IMR-90 (cell line): ENCODE data around the gene TNP1. TPM values are rescaled to one million over a fixed set of nuclear protein-coding genes. Genes with fewer than 3 reads are reported as not detected.

ENCODE experiments used
- ATAC-seq: fragments of 200-7000 bp; cut with Tn5 transposase; 2 replicates; pipeline ENCODE4 v1.9.1; 2020; ENCODE audit warnings: low read depth, mild to moderate bottlenecking, moderate library complexity
- BruUV-seq: library from RNA; stranded (reverse); fragments of 400-500 nt; replicated peaks from 2 replicates; lab custom pipeline; 2021; lab: Mats Ljungman, UMichigan
- CTCF ChIA-PET: fragments of 300-600 bp; formaldehyde crosslinking; extraction: SDS; loops from one replicate; lab custom pipeline; 2021; ENCODE audit warnings: antibody characterized with exemption; lab: Yijun Ruan, JAX
- POLR2A ChIA-PET: fragments of 300-600 bp; sonication (Branson Sonifier 250); formaldehyde crosslinking; loops from one replicate; lab custom pipeline; 2022; ENCODE audit warnings: antibody characterized with exemption; ENCODE audit not compliant: unreplicated experiment; lab: Charles Lee
- DNase-seq: peaks from one replicate; pipeline ENCODE4 v3.0.0; 2013
- H2AFZ ChIP-seq: replicated peaks from 2 replicates; pipeline ENCODE3; 2013; ENCODE audit warnings: low read length, mild to moderate bottlenecking; ENCODE audit not compliant: poor library complexity
- H2AK5ac ChIP-seq: 2 replicates; pipeline ENCODE4 v1.6.1; 2013; ENCODE audit warnings: low read depth, low read length, inconsistent platforms
- H2AK9ac ChIP-seq: replicated peaks from 2 replicates; pipeline ENCODE3; 2013; ENCODE audit warnings: mild to moderate bottlenecking, low read depth, low read length, moderate library complexity; ENCODE audit not compliant: poor library complexity
- H2BK120ac ChIP-seq: 2 replicates; pipeline ENCODE4 v1.6.1; 2013; ENCODE audit warnings: low read depth, low read length, inconsistent platforms
- H2BK15ac ChIP-seq: 3 replicates; pipeline ENCODE4 v1.6.1; 2013; ENCODE audit warnings: low read depth, low read length, inconsistent platforms
- H2BK20ac ChIP-seq: 2 replicates; pipeline ENCODE4 v1.6.1; 2013; ENCODE audit warnings: low read depth, mild to moderate bottlenecking, inconsistent platforms, low read length, moderate library complexity
- H2BK5ac ChIP-seq: 2 replicates; pipeline ENCODE4 v1.6.1; 2013; ENCODE audit warnings: mild to moderate bottlenecking, low read depth, low read length, inconsistent platforms; ENCODE audit not compliant: poor library complexity, severe bottlenecking
- H3K14ac ChIP-seq: replicated peaks from 2 replicates; pipeline ENCODE4 v1.6.1; 2013; ENCODE audit warnings: low read depth, low read length, inconsistent platforms
- H3K18ac ChIP-seq: 2 replicates; pipeline ENCODE4 v1.6.1; 2013; ENCODE audit warnings: low read depth, low read length, control low read depth
- H3K23ac ChIP-seq: 2 replicates; pipeline ENCODE4 v1.6.1; 2013; ENCODE audit warnings: low read depth, low read length, inconsistent platforms
- H3K27ac ChIP-seq: 2 replicates; pipeline ENCODE4 v1.5.1; 2013; ENCODE audit warnings: mild to moderate bottlenecking, control low read depth, low read length; ENCODE audit not compliant: insufficient read depth
- H3K27me3 ChIP-seq: 2 replicates; pipeline ENCODE4 v1.6.1; 2013; ENCODE audit warnings: low read length; ENCODE audit not compliant: control insufficient read depth, insufficient read depth
- H3K36me3 ChIP-seq: 2 replicates; pipeline ENCODE4 v1.6.1; 2013; ENCODE audit warnings: low read length, mixed read lengths; ENCODE audit not compliant: control insufficient read depth, insufficient read depth
- H3K4ac ChIP-seq: 2 replicates; pipeline ENCODE4 v1.6.1; 2013; ENCODE audit warnings: low read depth, low read length, inconsistent platforms
- H3K4me1 ChIP-seq: 2 replicates; pipeline ENCODE4 v1.6.1; 2013; ENCODE audit warnings: low read length, mixed read lengths; ENCODE audit not compliant: control insufficient read depth, insufficient read depth
- H3K4me2 ChIP-seq: 2 replicates; pipeline ENCODE4 v1.6.1; 2013; ENCODE audit warnings: low read depth, mild to moderate bottlenecking, control low read depth, low read length, moderate library complexity
- H3K4me3 ChIP-seq: 2 replicates; pipeline ENCODE4 v1.5.1; 2013; ENCODE audit warnings: low read depth, mild to moderate bottlenecking, control low read depth, low read length, moderate library complexity; ENCODE audit not compliant: insufficient read depth
- H3K56ac ChIP-seq: 2 replicates; pipeline ENCODE4 v1.6.1; 2013; ENCODE audit warnings: low read length, inconsistent platforms; ENCODE audit not compliant: insufficient read depth; ENCODE audit errors: extremely low read depth
- H3K79me1 ChIP-seq, 2 experiments: 2 replicates each; pipeline ENCODE4 v1.6.1; 2013; ENCODE audit warnings: low read length in 2 of 2, inconsistent platforms in 1 of 2, low read depth in 1 of 2
- H3K9ac ChIP-seq: 2 replicates; pipeline ENCODE4 v1.6.1; 2013; ENCODE audit warnings: low read depth, low read length, control low read depth
- H3K9me1 ChIP-seq: 2 replicates; pipeline ENCODE4 v1.6.1; 2013; ENCODE audit warnings: low read length, inconsistent platforms; ENCODE audit not compliant: insufficient read depth
- H3K9me3 ChIP-seq: 2 replicates; pipeline ENCODE4 v1.6.1; 2013; ENCODE audit warnings: low read length; ENCODE audit not compliant: control insufficient read depth, insufficient read depth
- H4K20me1 ChIP-seq: 2 replicates; pipeline ENCODE4 v1.6.1; 2013; ENCODE audit warnings: low read length, inconsistent platforms; ENCODE audit not compliant: insufficient read depth
- H4K5ac ChIP-seq: 2 replicates; pipeline ENCODE4 v1.6.1; 2013; ENCODE audit warnings: mild to moderate bottlenecking, low read depth, low read length, control low read depth
- H4K8ac ChIP-seq, 2 experiments: 2 replicates each; pipeline ENCODE4 v1.6.1; 2013; ENCODE audit warnings: low read depth in 2 of 2, low read length in 2 of 2, control low read depth in 1 of 2, inconsistent platforms in 1 of 2
- H4K91ac ChIP-seq: 2 replicates; pipeline ENCODE4 v1.6.1; 2013; ENCODE audit warnings: low read depth, low read length, inconsistent platforms; ENCODE audit not compliant: insufficient read depth
- BHLHE40 ChIP-seq: fragments of 150-350 bp; IDR thresholded peaks from 2 replicates; pipeline ENCODE4 v1.6.1; 2016; ENCODE audit warnings: mild to moderate bottlenecking, low read depth, low read length
- CEBPB ChIP-seq: IDR thresholded peaks from 2 replicates; pipeline ENCODE4 v1.6.1; 2012; ENCODE audit warnings: low read depth, low read length, improper control_type of control experiment
- CHD1 ChIP-seq: IDR thresholded peaks from 2 replicates; pipeline ENCODE4 v1.6.1; 2012; ENCODE audit warnings: low read depth, low read length, improper control_type of control experiment
- FOS ChIP-seq: fragments of 150-350 bp; IDR thresholded peaks from 2 replicates; pipeline ENCODE4 v1.6.1; 2016; ENCODE audit warnings: low read depth, low read length
- MAFK ChIP-seq: IDR thresholded peaks from 2 replicates; pipeline ENCODE4 v1.6.1; 2012; ENCODE audit warnings: low read depth, low read length, improper control_type of control experiment
- MAZ ChIP-seq: IDR thresholded peaks from 2 replicates; pipeline ENCODE4 v1.6.1; 2012; ENCODE audit warnings: low read depth, mild to moderate bottlenecking, low read length, improper control_type of control experiment, moderate library complexity, borderline replicate concordance
- MXI1 ChIP-seq: IDR thresholded peaks from 2 replicates; pipeline ENCODE4 v1.6.1; 2012; ENCODE audit warnings: low read depth, mild to moderate bottlenecking, low read length, moderate library complexity, borderline replicate concordance
- NFE2L2 ChIP-seq: fragments of 150-350 bp; IDR thresholded peaks from 2 replicates; pipeline ENCODE4 v1.6.1; 2016; ENCODE audit warnings: low read depth, mild to moderate bottlenecking, low read length
- POLR2A ChIP-seq: IDR thresholded peaks from 2 replicates; pipeline ENCODE4 v1.6.1; 2012; ENCODE audit warnings: mild to moderate bottlenecking, low read depth, low read length
- RAD21 ChIP-seq: IDR thresholded peaks from 2 replicates; pipeline ENCODE4 v1.6.1; 2012; ENCODE audit warnings: low read length, improper control_type of control experiment
- RCOR1 ChIP-seq: IDR thresholded peaks from 2 replicates; pipeline ENCODE4 v1.6.1; 2012; ENCODE audit warnings: mild to moderate bottlenecking, low read length, improper control_type of control experiment; ENCODE audit not compliant: insufficient replicate concordance
- RFX5 ChIP-seq: IDR thresholded peaks from 2 replicates; pipeline ENCODE4 v1.8.0; 2012; ENCODE audit warnings: low read depth, mild to moderate bottlenecking, low read length, moderate library complexity
- SMC3 ChIP-seq: fragments of 150-350 bp; IDR thresholded peaks from 2 replicates; pipeline ENCODE4 v1.6.1; 2016; ENCODE audit warnings: low read depth, mild to moderate bottlenecking, antibody characterized with exemption, low read length, moderate library complexity
- WGBS, 2 experiments: methylation state at CpG; one replicate each; pipeline versions ENCODE4 v1.1.5 to v1.1.7; 2013; ENCODE audit warnings: missing lambda C conversion rate in 2 of 2; ENCODE audit not compliant: insufficient read length in 1 of 2; ENCODE audit errors: extremely low coverage in 2 of 2; 5-methylcytosine and 5-hydroxymethylcytosine counted together
- dilution Hi-C: fragments of 300-500 bp; cut with HindIII; formaldehyde crosslinking; loops from one replicate; pipeline ENCODE4 v1.14.3; 2018; ENCODE audit warnings: low sequenced_read_pairs; ENCODE audit not compliant: unreplicated experiment
- in situ Hi-C: fragments of 300-500 bp; cut with MboI; formaldehyde crosslinking; loops from 3 replicates; pipeline ENCODE4 v1.14.3; 2019; ENCODE audit warnings: low sequenced_read_pairs, inconsistent platforms, mixed read lengths
- intact Hi-C: fragments of 100-400 bp; cut with micrococcal nuclease; formaldehyde crosslinking; loops from 2 replicates; pipeline ENCODE4 v1.10.0; 2022
- polyA plus RNA-seq, 3 experiments: library from polyadenylated mRNA; depleted of rRNA; stranded (reverse); fragments of >200 nt; gene quantifications; 2 replicates each; pipeline ENCODE4 v1.2.3, GENCODE V29; 2012; ENCODE audit warnings: low replicate concordance in 1 of 3
- total RNA-seq: library from RNA; depleted of rRNA; stranded (reverse); fragments of >200 nt; gene quantifications from 2 replicates; pipeline ENCODE4 v1.2.3, GENCODE V29; 2012
- TF ChIP-seq, protein P1 (sequence below): fragments of 150-350 bp; IDR thresholded peaks from 2 replicates; pipeline ENCODE4 v1.6.1; 2016; ENCODE audit warnings: low read depth, mild to moderate bottlenecking, low read length, moderate library complexity, borderline replicate concordance
- TF ChIP-seq, protein P2 (sequence below): fragments of 150-350 bp; IDR thresholded peaks from 2 replicates; pipeline ENCODE4 v1.6.1; 2017; ENCODE audit warnings: mild to moderate bottlenecking, antibody characterized with exemption, low read length, low read depth
- TF ChIP-seq, protein P3 (sequence below): conservative IDR thresholded peaks from 2 replicates; pipeline ENCODE4 v1.5.1; 2012; ENCODE audit warnings: mild to moderate bottlenecking, low read depth, low read length, improper control_type of control experiment

Gene TNP1
- total and polyA plus RNA-seq, 2 of the 4 experiments (the other 2 are of a cell fraction), result not detected

DNA sequence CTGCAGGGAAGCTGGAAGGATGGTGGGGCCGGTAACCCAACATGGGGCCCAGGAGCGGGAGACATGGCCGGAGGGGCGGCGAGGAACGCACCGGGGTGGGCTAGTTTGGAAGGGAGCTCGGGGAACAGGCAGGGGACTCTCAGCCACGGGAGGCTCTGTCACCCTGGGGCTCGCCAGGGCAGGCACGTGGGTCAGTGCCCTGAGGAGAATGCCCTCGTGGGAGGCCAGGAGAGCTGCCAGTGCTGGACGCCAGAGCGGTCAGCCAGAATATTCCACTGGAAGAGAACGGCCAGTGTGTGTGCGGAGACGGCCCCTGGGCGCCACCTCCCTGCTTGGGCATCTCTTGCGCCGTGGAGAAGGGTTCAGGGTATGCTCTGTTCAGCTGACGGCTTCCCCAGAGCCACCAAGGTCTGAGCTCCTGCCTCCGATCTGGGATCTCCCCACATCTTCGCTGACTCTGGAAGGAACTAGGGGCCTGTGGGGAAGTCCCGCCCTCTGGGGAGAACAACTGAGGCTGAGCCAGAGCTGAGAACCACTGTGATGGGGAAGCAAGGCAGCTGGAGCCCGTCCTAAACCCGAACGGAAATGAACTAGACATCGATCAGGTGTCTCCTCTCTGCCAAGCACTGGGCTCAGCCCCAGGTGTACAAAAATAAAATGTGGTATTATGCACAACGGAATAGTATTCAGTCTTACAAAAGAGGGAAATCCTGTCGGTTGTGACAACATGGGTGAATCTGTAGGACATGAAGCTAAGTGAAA is 49.3 kb downstream of the TNP1 start:
- dilution Hi-C loops, result no loop called here
- CTCF ChIA-PET, result no interaction called here
- H3K23ac ChIP-seq, result no peak overlapping the region
- H3K4me3 ChIP-seq, result no peak overlapping the region
- no peak overlapping the region for H3K27ac ChIP-seq
- H3K4me2 ChIP-seq, result no peak overlapping the region
- no peak overlapping the region for H3K14ac ChIP-seq
- H2BK20ac ChIP-seq, result no peak overlapping the region
- WGBS, 2 experiments, result 87% methylated on average over 12 of the region's 30 CpGs; no CpG with 5 or more reads in 1 of the 2 experiments
- peaks cover 7% of the 10 kb centered on the region for H3K27me3 ChIP-seq
- H3K4ac ChIP-seq, result no peak overlapping the region
- no TSS peak for BruUV-seq
- H3K9me3 ChIP-seq, result no peaks in the 10 kb centered on the region
- no peak overlapping the region for H2BK15ac ChIP-seq
- in situ Hi-C loops, result no loop called here
- no peak overlapping the region for H4K91ac ChIP-seq
- H3K4me1 ChIP-seq, result no peaks in the 10 kb centered on the region; the same call in 1 of the 2 replicates
- no peak for DNase-seq
- H2BK5ac ChIP-seq, result no peak overlapping the region
- no peak overlapping the region for H4K8ac ChIP-seq
- H2AK9ac ChIP-seq, result no peak overlapping the region
- POLR2A ChIA-PET, result no interaction called here
- no peaks in the 10 kb centered on the region for H4K20me1 ChIP-seq
- no peaks in the 10 kb centered on the region for H3K79me1 ChIP-seq
- no peak overlapping the region for H2AK5ac ChIP-seq
- no peak overlapping the region for H2BK120ac ChIP-seq
- no peak overlapping the region for H4K5ac ChIP-seq
- H3K18ac ChIP-seq, result no peak overlapping the region
- no peak overlapping the region for H3K9ac ChIP-seq
- no peak overlapping the region for H3K56ac ChIP-seq
- no peak overlapping the region for H2AFZ ChIP-seq
- ATAC-seq, result no peak
- intact Hi-C loops, result no loop called here
- no peak for TF ChIP-seq CHD1
- TF ChIP-seq CEBPB, result no peak
- no peak for TF ChIP-seq RFX5
- TF ChIP-seq BHLHE40, result no peak
- no peak for TF ChIP-seq RAD21
- TF ChIP-seq SMC3, result no peak
- no peak for TF ChIP-seq FOS
- no peak for TF ChIP-seq MXI1
- TF ChIP-seq, protein P1, sequence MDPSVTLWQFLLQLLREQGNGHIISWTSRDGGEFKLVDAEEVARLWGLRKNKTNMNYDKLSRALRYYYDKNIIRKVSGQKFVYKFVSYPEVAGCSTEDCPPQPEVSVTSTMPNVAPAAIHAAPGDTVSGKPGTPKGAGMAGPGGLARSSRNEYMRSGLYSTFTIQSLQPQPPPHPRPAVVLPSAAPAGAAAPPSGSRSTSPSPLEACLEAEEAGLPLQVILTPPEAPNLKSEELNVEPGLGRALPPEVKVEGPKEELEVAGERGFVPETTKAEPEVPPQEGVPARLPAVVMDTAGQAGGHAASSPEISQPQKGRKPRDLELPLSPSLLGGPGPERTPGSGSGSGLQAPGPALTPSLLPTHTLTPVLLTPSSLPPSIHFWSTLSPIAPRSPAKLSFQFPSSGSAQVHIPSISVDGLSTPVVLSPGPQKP, result no peak
- TF ChIP-seq, protein P2, sequence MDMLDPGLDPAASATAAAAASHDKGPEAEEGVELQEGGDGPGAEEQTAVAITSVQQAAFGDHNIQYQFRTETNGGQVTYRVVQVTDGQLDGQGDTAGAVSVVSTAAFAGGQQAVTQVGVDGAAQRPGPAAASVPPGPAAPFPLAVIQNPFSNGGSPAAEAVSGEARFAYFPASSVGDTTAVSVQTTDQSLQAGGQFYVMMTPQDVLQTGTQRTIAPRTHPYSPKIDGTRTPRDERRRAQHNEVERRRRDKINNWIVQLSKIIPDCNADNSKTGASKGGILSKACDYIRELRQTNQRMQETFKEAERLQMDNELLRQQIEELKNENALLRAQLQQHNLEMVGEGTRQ, result no peak
- no peak for TF ChIP-seq NFE2L2
- no peak for TF ChIP-seq RCOR1
- no peak for TF ChIP-seq POLR2A
- no peak for TF ChIP-seq MAZ
- TF ChIP-seq, protein P3, sequence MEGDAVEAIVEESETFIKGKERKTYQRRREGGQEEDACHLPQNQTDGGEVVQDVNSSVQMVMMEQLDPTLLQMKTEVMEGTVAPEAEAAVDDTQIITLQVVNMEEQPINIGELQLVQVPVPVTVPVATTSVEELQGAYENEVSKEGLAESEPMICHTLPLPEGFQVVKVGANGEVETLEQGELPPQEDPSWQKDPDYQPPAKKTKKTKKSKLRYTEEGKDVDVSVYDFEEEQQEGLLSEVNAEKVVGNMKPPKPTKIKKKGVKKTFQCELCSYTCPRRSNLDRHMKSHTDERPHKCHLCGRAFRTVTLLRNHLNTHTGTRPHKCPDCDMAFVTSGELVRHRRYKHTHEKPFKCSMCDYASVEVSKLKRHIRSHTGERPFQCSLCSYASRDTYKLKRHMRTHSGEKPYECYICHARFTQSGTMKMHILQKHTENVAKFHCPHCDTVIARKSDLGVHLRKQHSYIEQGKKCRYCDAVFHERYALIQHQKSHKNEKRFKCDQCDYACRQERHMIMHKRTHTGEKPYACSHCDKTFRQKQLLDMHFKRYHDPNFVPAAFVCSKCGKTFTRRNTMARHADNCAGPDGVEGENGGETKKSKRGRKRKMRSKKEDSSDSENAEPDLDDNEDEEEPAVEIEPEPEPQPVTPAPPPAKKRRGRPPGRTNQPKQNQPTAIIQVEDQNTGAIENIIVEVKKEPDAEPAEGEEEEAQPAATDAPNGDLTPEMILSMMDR, result no peak
- no peak for TF ChIP-seq MAFK
- H3K36me3 ChIP-seq, result no peaks in the 10 kb centered on the region
- peaks cover 10% of the 10 kb centered on the region for H3K9me1 ChIP-seq
